DMS114 treated with DMSO at 0.1 percent for 48 hours (cell line): ENCODE results near the gene RASA3.
"Not testable (repeated sequence)": the region's sequence is repeated elsewhere in the genome, so short reads cannot be mapped to it uniquely, and the experiment has no call there.

Source experiments
- DNase-seq: peaks from one replicate; lab custom pipeline; 2025; ENCODE audit not compliant: unreplicated experiment; lab: John Stamatoyannopoulos, UW

RASA3 gene, protein sequence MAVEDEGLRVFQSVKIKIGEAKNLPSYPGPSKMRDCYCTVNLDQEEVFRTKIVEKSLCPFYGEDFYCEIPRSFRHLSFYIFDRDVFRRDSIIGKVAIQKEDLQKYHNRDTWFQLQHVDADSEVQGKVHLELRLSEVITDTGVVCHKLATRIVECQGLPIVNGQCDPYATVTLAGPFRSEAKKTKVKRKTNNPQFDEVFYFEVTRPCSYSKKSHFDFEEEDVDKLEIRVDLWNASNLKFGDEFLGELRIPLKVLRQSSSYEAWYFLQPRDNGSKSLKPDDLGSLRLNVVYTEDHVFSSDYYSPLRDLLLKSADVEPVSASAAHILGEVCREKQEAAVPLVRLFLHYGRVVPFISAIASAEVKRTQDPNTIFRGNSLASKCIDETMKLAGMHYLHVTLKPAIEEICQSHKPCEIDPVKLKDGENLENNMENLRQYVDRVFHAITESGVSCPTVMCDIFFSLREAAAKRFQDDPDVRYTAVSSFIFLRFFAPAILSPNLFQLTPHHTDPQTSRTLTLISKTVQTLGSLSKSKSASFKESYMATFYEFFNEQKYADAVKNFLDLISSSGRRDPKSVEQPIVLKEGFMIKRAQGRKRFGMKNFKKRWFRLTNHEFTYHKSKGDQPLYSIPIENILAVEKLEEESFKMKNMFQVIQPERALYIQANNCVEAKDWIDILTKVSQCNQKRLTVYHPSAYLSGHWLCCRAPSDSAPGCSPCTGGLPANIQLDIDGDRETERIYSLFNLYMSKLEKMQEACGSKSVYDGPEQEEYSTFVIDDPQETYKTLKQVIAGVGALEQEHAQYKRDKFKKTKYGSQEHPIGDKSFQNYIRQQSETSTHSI

DNA sequence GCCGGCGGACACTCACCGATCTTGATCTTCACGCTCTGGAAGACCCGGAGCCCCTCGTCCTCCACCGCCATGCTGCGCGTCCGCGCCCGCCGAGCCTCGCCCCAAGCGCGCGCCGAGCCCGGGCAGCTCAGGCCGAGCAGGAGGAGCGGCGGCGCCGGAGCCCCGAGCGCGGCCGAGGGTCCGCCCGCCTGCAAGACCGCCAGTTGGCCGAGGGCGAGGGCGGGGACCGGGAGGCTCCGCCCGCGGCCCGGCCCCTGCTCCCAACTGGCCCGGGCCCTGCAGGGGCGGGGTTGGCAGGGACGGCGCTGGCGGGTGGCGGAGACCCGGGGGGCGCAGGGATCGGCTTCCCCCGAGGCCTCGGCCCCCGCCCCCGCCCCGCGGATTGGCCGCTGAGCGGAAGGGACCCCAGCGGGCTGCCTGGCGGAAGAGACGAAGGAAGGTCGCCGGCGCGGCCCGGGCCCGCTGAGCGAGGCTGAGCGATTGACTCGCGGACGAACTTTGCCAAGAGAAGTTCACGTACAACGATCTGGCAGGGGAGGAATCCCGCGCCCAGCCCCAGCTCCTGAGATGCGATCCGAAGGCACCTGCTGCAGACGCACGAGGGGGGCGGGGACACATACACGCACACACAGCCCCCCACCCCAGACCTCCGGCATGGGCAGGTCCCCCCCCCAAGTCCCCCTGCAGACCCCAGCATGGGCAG is at the start of gene RASA3:
Gene RASA3, minus strand, starts transcription at position 205 of the 703 bp plus-strand sequence. Its CDS starts 134 bp downstream, at position 71.
- peak; percentile 10 for DNase-seq

DNA sequence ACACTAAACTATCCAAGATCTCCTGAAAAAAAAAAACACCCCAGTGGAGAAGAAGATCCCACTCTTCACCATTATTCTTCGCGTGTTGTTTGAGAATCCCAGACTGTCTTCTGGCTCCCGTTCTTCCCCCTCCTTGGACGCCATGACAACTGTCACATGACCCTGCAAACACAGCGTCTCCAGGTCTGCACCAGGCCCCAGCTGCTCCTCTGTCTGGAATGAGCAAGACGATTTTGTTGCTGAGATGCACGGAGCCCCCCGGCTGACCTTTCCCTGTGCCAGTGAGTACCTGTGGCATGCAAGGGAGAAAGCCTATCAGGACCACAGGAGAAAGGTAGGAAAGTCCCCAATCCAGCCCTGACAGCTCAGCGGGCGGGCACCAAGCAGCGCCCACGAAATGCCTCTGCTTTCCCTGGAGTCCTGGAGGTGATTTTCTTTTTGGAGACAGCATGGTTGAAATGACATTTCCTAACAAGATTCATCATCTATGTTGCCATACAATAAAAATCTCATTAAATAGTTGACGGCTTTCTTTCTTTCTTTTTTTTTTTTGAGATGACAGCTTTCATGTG is 46.8 kb upstream of the RASA3 start, which contains the start of gene CFAP97D2:
Gene CFAP97D2, plus strand, starts transcription at position 171 of the 572 bp plus-strand sequence. Its CDS starts 74 bp downstream, at position 245.
- no peak for DNase-seq

DNA sequence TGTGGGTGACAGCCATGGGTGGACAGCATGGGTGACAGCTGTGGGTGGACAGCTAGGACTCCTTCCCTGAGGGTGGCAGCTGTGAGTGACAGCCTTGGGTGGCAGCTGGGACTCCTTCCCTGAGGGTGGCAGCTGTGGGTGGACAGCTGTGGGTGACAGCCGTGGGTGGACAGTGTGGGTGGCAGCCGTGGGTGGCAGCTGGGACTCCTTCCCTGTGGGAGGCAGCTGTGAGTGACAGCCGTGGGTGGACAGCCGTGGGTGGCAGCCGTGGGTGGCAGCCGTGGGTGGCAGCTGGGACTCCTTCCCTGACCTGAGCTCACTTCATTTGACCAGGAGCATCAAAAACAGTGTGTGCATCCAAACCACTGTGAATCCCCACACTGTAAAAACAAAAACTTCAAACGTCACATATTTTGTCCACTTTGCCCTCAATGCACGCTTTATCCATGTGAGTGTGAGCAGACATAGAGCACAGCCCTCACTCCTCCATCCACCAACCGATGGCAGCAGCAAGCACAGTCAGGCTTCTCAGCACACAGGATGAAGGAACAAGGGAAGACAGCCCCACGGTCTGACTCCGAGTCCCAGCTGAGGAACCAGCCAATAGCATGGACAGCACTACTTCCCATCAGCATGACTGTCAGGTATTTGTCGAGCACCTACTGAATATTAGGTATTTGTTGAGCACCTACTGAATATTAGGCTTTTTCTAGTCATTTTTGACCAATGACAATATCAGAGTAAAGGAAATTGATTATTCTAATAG is 45.0 kb upstream of the RASA3 start:
- no peak for DNase-seq

DNA sequence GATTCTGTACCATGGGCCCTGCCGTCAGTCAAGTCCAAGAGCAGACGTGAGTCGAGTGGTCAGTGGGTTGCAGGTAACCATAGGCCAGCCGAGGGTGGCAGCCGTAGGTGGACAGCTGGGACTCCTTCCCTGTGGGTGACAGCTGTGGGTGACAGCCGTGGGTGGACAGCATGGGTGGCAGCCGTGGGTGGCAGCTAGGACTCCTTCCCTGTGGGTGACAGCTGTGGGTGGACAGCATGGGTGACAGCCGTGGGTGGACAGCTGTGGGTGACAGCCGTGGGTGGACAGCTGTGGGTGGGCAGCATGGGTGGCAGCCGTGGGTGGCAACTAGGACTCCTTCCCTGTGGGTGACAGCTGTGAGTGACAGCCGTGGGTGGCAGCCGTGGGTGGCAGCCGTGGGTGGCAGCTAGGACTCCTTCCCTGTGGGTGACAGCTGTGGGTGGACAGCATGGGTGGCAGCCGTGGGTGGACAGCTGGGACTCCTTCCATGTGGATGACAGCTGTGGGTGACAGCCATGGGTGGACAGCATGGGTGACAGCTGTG is 44.0 kb upstream of the RASA3 start:
- DNase-seq, result not testable (repeated sequence)

DNA sequence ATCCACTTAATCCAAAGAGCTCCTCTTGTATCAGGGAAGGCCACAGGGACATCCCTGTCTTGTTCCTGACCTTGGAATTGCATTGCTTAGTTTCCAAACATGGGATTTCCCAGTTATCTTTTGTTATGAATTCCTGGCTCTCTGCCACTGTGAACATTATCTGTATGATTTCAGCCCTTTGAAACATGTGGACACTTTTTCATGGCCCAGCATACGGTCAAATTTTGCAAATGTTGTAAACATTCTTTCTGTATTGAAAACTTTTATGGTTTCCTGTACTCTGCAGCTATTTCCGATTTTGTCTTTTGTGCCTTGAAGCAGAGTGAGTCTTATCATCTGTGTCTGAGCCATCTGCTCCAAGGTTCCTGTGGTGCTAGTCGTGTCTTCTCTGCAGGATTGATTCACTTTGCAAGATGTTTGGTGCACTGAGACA is 42.1 kb upstream of the RASA3 start:
- no peak for DNase-seq

DNA sequence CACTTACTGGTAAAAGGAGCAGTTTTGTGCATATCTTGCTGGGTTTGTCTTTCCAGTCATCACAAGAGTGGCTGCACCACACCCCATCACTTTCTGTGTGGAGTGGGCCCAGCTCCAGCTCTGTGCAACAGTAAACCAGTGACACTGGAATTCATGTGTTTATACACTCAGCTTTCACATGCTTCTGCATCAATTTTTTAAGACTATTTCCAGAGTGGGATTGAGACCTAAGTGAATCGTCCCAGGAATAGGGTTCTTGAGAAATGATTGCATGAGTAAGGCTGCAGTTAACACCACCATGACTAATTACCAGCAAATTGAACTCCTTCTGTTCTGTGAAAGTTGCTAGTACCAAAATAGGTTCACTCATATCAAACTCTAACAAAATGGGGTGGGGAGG is 41.3 kb upstream of the RASA3 start:
- no peak for DNase-seq

DNA sequence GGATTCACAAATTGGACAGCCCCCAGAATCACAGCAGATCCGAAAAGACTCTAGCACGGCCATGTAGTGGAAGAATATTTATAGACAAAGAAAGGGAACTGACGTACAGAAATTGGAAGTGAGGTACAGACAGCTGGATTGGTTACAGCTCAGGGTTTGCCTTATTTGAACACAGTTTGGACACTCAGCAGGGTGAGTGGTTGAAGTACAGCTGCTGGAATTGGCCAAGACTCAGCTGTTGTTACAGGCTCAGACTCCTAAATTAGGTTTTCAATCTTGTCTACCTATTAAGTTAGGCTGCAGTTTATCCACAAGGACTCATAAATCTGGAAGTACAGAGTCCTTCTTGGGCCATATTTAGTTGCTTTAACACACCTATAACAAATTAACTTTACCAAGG is 40.8 kb upstream of the RASA3 start:
- no peak for DNase-seq

DNA sequence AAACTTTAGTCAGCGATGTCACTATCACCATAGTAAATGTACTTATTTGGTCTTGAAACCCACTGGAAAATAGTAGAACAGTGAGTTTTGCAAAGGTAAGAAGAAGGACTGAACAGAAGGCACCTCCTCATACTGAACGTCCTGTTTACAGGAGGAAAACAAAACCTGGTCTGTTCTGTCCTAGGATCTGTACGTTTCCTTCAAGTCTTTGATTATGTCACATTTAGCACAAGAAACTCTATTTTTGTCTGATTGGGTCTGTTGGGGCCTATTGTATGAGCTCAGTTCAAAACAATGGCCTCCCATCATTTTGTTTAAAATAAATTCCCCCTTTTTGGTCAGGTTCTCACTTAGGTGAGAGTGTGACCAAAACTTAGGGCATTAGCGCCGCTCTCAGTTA is 35.5 kb upstream of the RASA3 start:
- no peak for DNase-seq

DNA sequence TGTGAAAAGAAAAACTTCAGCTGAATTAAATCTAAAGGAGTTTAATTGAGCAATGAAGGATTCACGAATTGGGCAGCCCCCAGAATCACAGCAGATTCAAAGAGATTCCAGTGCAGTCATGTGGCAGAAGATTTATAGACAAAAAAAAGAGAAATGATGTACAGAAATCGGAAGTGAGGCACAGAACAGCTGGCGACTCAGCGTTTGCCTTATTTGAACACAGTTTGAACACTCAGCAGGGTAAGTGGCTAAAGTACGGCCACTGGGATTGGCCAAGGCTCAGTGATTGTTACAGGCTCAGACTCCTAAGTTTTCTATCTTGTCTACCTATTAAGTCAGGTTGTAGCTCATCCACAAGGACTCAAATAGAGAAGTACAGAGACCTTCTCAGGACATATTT is 35.0 kb upstream of the RASA3 start:
- no peak for DNase-seq

DNA sequence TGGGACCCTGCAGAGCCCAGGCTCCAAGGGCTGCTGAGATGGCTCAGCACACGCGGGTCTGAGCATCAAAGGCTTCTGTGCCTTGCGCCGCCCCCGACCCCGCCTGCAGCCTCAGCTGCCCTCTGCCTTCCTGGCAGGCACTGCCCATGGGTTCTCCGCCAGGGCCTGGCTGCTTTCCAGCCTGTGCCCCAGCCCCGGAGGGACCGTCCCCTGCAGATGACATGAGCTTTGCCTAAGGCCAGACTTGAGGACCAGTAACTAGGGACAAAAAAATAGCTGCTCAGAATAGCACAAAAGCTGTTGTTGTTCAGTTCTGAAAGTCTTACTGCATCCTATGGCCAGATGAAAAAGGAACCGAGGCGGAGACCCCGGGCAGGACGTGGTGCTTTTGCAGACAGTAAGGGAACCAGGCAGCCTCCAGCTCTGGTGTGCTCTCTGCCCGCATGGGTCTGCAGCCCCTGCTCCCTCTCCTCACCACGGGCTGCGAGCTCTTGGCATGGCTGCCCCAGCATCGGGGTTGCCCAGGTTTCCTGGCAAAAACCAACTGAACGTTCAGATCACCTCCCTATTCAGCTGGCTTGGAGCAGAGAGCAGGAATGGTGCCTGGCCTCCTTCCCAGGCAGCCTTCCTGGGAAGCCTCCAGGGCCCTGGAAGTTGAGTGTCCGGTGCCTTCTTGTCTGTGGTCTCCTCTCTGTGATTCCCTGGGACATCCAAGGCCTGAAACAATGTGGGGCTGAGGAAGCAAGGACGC is 34.1 kb upstream of the RASA3 start:
- DNase-seq, result no peak

DNA sequence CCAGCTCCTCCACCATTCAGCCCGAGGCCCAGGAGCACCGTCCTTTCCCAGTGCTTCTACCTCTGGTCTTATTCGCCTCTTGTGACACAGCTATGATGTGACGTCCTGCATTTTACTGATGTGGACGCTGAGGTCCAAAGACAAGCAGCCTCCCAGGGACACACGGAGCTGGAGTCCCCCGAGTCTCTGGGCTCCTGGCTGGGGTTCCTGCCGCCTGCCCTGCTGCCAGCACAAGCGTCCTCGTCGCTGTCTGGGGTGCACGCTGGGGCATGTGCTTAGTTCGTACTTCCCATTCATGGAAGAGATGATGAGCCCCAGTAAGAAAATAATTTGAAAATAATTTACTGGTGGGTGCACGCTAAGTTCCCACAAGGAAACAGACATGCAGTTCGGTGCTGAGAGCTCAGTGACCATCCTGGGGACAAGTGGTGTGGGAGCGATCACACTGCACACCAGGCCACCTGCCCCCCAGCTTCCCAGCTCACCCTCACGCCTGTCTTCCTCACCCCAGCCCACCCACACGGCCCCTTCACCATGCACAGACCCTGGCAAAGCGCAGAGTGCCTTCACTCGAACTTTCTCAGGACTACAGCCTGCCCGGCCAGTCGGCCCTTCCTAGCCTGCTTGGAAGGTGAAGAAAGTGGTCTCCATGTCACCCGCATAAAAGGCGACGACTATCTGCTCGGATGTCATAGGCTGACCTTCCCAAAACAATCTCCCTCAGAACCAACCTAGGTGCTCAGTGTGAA is 32.4 kb upstream of the RASA3 start:
- DNase-seq, result no peak

DNA sequence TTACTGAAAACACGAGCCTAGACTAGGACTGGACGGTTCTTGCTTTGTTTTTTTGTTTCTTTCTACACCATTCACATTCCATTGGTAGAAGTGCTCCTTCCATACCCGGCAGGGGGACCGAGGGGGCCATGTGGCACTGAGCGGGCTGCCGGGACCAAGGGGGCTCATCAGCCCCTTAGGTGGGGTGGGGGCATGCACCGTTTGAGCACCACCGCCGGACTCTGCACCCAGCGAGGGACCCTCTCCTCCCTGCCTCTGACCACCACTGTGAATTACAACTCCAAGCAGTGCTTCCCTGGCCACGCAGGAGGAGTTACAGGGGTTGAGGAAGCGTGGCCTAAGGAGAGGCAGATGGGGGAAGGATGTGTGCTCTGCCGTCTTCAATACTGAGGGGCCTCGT is 31.6 kb upstream of the RASA3 start:
- DNase-seq, result no peak

DNA sequence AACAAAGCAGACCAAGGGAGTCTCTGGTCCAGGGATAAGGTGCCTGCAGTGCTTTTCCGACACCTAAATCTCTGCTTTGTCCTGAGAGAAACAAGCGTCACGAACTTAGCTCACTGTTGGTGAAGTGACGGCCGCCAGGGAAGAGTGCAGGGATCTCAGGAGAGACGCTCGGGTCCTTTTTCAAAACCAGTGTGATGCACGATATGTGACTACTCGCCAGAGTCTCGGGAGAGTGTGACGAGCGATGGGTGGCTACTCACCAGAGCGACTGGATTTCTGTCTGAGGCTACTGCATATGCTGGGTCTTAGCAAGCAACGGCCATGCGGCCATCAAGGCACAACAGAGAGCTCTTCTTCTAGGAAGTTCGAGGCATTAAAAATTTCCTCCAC is 30.1 kb upstream of the RASA3 start:
- DNase-seq, result no peak

DNA sequence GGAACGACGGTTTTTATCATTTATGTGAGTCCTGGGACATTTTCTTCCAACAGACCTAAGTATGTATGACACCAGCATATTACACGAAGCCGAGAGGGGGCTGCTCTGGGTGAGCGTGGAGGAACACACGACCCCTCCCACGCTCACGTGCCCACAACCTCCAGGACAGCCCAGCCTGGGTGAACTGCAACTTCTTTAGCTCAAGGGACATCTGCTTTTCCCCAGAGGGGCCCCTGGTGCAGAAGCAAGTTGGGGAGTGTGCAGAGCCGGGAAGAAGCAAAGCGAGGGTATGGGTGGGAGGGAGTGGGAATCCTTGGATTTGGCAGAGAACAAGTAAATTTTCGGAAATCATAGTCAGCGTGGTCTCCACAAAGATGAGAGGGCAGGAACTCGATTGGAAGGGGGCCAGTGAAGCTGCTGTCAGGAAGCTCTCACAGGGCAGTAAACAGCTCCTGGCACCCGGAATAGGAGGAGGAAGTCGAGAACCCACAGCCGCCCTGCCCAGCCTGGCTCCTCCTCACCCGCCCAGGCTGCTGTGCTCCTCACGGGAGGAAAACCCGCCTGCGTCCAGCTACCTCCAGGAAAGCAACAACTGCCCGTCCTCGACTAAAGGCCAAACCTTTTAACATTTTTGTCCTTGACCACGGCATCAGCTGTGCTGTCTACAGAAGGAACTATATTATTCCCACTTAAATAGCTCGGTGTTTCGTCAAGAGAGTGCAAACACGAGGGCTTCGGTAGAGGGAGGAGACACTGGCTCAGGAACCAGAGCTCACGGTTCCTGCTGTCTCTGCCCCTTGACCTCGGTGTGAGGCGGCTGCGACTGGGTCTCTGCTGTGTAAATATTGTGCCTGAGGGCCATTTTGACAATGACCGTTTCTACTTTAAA is 29.5 kb upstream of the RASA3 start:
- no peak for DNase-seq

DNA sequence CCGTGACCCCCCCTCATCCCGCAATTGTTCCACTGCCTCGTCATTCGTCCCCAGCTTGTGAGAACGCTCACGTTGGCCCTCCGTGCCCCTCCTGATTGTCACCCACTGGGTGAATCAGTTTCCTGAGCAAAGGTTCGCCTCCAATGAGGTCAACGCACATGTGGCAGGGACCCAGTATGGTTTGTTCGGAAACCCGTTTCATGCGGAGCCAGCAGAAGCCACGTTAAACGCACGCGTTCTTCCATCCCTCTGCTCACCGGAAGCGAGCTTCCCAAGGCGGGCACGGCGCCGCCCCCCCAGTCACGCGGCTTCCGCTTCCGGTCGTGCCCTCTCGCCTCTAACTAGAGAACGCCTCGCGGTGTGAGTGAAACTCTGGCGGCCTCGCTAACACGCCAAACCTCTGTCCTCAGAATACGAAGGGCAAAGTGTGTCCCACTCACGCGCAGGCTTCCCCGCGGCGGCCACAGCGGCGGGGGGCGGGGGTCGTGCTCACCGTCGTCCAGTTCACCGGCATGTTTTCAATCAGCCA is 28.7 kb upstream of the RASA3 start:
- no peak for DNase-seq

DNA sequence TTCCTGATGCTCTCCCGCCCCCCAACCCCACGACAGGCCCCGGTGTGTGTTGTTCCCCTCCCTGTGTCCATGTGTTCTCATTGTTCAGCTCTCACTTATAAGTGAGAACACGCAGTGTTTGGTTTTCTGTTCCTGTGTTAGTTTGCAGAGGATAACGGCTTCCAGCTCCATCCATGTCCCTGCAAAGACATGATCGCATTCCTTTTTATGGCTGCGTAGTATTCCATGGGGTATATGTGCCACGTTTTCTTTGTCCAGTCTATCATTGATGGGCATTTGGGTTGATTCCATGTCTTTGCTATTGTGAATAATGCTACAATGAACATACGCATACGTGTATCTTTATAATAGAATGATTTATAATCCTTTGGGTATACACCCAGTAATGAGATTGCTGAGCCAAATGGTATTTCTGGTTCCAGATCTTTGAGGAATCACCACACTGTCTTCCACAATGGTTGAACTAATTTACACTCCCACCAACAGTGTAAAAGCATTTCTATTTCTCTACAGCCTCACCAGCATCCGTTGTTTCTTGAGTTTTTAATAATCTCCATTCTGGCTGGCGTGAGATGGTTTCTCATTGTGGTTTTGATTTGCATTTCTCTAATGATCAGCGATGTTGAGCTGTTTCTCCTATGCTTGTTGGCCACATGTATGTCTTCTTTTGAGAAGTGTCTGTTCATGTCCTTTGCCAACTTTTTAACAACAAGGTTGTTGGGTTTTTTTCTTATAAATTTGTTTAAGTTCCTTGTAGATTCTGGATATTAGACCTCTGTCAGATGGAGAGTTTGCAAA is 26.6 kb upstream of the RASA3 start:
- not testable (repeated sequence) for DNase-seq
